GM12864 (cell line): ENCODE results near the gene PLA2G4B.

Source experiments
- DNase-seq: peaks from one replicate; pipeline ENCODE4 v3.0.0-alpha.2; 2011; ENCODE audit warnings: low read depth
- H3K4me3 ChIP-seq: 2 replicates; pipeline ENCODE4 v1.5.1; 2011; ENCODE audit warnings: mild to moderate bottlenecking, low read depth, low read length, control low read depth
- TF ChIP-seq, protein P1 (sequence below): IDR thresholded peaks from 2 replicates; pipeline ENCODE4 v1.5.1; 2011; ENCODE audit warnings: low read depth, mild to moderate bottlenecking, moderate library complexity, low read length, control low read depth, inconsistent platforms; ENCODE audit errors: missing control alignments

The PLA2G4B gene

DNA sequence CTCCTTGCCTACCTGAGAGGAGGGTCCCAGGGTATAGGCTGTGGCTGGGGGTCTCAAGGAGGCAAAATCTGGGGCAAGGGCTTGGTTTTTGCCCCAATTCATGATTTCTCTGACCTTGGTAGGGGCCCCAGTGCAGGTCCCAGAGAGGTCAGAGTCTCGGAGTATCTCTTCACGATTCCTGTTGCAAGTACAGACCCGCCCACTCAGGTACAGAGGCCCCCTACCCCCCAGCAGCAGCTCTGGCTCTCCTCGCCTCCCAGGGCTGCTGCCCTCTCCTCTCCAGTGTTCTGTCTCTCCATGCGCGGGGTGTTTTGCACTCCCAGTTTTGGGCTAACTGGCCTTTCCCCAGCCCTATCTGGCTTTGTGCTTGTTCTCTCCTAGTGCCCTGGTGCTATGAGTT lies 16.2 kb upstream of the PLA2G4B start:
- TF ChIP-seq, protein P1, sequence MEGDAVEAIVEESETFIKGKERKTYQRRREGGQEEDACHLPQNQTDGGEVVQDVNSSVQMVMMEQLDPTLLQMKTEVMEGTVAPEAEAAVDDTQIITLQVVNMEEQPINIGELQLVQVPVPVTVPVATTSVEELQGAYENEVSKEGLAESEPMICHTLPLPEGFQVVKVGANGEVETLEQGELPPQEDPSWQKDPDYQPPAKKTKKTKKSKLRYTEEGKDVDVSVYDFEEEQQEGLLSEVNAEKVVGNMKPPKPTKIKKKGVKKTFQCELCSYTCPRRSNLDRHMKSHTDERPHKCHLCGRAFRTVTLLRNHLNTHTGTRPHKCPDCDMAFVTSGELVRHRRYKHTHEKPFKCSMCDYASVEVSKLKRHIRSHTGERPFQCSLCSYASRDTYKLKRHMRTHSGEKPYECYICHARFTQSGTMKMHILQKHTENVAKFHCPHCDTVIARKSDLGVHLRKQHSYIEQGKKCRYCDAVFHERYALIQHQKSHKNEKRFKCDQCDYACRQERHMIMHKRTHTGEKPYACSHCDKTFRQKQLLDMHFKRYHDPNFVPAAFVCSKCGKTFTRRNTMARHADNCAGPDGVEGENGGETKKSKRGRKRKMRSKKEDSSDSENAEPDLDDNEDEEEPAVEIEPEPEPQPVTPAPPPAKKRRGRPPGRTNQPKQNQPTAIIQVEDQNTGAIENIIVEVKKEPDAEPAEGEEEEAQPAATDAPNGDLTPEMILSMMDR = no peak
- DNase-seq = no peak
- H3K4me3 ChIP-seq = no peak overlapping the region

DNA sequence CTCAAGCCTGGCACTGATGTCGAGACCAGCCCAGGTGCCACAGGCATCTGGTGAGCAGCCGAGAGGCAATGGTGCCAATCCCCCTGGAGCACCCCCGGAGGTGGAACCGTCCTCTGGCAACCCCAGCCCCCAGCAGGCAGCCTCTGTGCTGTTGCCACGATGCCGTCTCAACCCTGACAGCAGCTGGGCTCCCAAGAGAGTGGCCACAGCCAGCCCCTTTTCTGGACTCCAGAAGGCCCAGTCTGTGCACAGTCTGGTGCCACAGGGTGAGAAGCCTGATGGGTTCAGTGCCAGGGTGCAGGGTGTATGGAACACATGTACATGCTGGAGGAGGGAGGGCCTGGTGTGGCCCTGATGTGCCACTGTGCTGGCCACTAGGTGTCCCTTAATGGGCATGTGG lies 15.7 kb upstream of the PLA2G4B start:
- DNase-seq = no peak
- TF ChIP-seq, protein P1 = no peak
- H3K4me3 ChIP-seq = no peak overlapping the region

DNA sequence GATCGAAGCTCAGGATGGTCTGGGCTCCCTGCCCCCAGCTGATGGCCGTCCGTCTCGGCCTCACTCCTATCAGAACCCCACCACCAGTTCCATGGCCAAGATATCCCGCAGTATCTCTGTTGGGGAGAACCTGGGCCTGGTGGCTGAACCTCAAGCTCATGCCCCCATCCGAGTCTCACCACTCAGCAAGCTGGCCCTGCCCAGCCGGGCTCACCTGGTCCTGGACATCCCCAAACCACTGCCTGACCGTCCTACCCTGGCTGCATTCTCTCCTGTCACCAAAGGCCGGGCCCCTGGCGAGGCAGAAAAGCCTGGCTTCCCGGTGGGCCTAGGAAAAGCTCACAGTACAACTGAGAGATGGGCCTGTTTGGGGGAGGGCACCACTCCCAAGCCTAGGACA lies 15.1 kb upstream of the PLA2G4B start:
- TF ChIP-seq, protein P1 = no peak

DNA sequence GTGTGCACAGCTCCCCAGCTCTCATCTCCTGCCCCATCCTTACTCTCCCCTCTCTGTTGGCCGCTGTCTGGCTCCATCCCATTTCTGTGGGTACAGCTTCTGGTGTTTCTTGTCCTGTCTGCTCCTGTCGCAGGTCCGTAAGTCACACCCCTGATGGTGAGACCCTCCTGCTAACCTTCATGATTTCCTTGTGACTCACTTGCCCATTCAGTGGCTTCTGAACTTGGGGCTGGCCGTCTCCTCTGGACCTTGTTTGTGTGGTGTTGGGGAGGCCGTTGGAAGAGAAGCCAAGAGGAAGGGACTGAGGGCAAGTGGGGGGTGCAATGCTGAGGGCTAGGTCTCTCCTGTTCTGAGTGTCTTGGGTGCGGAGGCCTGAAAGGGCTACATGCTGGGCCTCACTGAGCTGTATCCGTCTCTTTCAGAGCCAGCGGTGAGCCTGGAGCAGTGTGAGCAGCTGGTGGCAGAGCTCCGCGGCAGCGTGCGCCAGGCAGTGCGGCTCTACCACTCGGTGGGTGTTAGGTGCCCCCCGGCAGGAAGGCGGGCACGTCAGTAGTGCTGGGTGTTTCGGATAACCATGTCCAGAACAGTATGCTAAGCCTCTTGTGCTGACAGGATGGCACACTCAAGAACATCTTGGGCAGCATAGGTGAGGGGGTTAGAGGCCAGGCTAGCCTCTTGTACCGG lies 14.4 kb upstream of the PLA2G4B start:
- H3K4me3 ChIP-seq = no peak overlapping the region
- TF ChIP-seq, protein P1 = no peak
- DNase-seq = no peak

More for the DNA sequence above, 15.1 kb upstream of the PLA2G4B start:
- DNase-seq = no peak
- no peak overlapping the region for H3K4me3 ChIP-seq

DNA sequence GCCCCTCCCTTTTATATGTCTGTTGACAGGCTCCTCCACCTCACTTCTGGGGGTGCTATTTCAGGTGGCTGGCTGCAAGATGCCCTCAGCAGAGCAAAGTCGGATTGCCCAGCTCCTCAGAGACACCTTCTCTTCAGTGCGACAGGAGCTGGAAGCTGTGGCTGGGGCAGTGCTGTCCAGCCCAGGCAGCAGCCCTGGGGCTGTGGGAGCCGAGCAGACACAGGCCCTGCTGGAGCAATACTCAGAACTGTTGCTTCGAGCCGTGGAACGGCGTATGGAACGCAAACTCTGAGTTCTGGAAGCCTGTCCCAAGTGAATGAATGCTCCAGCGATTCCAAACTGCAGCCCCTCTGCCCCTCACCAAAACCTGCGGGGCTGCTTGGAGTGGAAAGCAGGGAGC lies 13.5 kb upstream of the PLA2G4B start:
- DNase-seq = no peak
- TF ChIP-seq, protein P1 = no peak
- no peak overlapping the region for H3K4me3 ChIP-seq

DNA sequence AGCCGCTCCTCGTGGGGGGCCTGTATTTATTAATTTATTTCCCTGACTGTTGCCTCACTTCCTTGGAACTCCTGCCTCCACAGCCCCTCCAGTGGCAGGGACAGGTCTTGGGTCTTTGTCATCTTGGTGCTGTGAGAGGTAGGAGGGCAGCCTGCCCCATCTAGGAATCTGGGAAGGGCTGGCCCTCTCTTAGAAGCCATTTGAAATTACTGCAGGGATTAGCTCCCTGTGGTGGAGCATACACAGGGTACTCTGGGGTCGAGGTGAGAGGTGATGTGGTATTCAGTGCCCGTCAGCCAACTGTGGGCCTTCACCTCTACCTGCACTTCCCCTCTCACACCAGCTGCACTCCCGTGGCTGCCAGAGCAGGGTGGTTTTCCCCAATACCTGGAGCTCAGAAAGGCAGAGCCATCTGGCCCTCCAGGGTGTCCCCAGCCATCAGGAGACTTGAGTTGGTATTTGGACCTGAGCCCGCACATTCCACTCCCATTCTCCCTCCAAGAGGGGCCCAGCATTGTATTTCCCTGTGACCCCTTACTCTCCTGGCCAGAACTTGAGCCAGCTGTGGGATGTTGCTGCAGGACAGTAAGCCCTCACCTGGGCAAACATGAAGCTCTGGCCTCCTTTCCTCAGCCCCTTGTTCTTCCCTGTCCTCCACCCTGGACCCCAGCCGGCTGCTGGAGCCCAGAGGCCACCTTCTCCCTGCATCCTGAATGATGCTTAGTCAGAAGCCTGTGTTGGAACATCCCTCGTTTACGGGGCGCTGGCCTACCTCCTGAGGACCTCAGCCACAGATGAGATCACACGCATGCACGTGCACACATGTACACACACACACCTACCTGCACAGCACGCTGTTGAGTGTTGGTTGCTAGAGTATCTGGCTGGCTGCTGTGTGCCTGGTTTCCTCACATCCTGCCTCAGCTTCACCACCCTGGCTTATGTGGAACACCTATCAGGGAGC lies 12.8 kb upstream of the PLA2G4B start:
- TF ChIP-seq, protein P1 = no peak
- H3K4me3 ChIP-seq = no peak overlapping the region
- DNase-seq = no peak
